ENCODE data around the gene KIF2A.

Gene KIF2A

DNA sequence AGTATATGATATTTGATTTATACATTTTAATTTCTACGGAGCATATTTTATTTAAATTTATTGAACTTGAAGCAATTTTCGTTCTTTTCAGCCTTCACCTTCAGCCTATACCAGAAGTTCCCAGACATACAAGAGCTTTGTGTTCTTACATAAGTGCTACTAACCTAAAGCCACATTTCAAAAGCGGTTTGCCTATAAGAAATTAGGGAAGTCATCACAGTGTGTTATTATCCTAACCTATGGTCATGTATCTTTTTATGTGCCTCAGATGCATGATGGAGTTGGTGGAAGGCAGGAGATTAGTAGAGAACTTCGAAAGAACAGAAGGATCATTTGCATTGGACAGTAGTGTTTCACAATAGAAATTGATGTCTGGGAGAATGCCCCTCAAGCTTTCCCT lies 3.1 kb downstream of the KIF2A start:
- TF ChIP-seq, protein P1, sequence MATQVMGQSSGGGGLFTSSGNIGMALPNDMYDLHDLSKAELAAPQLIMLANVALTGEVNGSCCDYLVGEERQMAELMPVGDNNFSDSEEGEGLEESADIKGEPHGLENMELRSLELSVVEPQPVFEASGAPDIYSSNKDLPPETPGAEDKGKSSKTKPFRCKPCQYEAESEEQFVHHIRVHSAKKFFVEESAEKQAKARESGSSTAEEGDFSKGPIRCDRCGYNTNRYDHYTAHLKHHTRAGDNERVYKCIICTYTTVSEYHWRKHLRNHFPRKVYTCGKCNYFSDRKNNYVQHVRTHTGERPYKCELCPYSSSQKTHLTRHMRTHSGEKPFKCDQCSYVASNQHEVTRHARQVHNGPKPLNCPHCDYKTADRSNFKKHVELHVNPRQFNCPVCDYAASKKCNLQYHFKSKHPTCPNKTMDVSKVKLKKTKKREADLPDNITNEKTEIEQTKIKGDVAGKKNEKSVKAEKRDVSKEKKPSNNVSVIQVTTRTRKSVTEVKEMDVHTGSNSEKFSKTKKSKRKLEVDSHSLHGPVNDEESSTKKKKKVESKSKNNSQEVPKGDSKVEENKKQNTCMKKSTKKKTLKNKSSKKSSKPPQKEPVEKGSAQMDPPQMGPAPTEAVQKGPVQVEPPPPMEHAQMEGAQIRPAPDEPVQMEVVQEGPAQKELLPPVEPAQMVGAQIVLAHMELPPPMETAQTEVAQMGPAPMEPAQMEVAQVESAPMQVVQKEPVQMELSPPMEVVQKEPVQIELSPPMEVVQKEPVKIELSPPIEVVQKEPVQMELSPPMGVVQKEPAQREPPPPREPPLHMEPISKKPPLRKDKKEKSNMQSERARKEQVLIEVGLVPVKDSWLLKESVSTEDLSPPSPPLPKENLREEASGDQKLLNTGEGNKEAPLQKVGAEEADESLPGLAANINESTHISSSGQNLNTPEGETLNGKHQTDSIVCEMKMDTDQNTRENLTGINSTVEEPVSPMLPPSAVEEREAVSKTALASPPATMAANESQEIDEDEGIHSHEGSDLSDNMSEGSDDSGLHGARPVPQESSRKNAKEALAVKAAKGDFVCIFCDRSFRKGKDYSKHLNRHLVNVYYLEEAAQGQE (IDR thresholded peaks at IDR 0.05; ENCODE audit: insufficient read depth in 1 of 2, low read depth in 2 of 2, low read length in 2 of 2) = no peak
- TF ChIP-seq POLR2AphosphoS5 (IDR thresholded peaks at IDR 0.05; ENCODE audit: low read depth, low read length) (no peak), FOXP2 (optimal IDR thresholded peaks at IDR 0.05; ENCODE audit: borderline replicate concordance, extremely low read depth, extremely low read length, insufficient read depth) (no peak), TAF1 (IDR thresholded peaks at IDR 0.05; ENCODE audit: borderline replicate concordance, insufficient read depth, low read length) (no peak), SIN3A (IDR thresholded peaks at IDR 0.05; ENCODE audit: borderline replicate concordance, insufficient read depth, low read length) (no peak)

DNA sequence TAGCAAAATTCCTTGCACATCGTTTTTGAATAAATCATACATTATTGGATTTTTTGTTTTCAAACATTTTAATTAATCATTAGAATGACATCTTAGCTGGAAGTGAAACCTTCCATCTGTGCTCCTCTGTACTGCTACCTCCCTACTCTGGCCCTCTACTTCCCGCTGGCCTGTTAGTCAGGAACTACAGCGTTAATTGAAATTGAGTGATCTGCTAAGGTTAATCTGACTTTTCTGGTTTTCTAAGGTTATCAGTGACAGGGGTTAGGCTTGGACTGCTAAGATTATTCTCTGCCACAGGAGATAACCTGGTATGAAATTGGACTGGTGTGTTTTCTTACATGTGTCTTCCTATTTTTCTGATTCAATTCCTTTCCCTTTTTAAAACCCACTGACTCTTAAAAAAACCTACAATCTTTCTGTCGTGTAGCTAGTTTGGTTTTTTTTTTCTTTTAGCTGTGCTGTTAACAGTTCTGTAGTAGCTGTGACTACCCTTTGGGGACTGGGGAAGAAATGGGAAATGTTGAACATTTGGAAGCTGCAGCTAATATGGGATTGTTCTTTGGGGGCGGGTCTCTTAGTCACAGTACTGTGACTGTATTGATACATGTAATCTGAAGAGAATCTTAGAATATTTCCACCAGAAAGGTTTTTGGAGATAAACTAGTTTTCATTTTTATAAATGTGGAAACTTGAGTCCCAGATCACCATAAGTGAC lies 4.6 kb downstream of the KIF2A start:
- TF ChIP-seq TAF1 (IDR thresholded peaks at IDR 0.05; ENCODE audit: borderline replicate concordance, insufficient read depth, low read length) = no peak
- no peak for TF ChIP-seq POLR2AphosphoS5 (IDR thresholded peaks at IDR 0.05; ENCODE audit: low read depth, low read length)
- no peak for TF ChIP-seq FOXP2 (optimal IDR thresholded peaks at IDR 0.05; ENCODE audit: borderline replicate concordance, extremely low read depth, extremely low read length, insufficient read depth)
- TF ChIP-seq, protein P1 (IDR thresholded peaks at IDR 0.05; ENCODE audit: insufficient read depth in 1 of 2, low read depth in 2 of 2, low read length in 2 of 2) = no peak
- no peak for TF ChIP-seq SIN3A (IDR thresholded peaks at IDR 0.05; ENCODE audit: borderline replicate concordance, insufficient read depth, low read length)

DNA sequence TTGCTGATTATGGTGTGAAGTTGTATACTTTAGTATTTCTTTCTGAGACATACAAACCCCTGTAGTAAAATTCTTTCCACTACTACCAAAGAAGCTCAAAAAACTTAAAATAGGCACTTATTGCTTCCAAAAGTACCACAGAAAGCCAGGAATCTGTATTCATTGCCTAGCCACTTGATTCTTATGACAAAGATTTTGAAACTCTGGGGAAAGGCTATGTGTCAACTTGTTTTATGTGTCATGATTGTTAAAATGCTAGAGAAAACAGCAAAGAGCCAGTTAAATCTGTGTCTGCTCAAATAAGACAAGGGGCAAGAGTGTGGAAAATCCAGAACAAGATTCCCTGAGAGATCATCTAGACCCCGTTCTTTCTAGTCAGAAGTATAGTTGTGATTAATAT lies 6.0 kb downstream of the KIF2A start:
- TF ChIP-seq, protein P1 (IDR thresholded peaks at IDR 0.05; ENCODE audit: insufficient read depth in 1 of 2, low read depth in 2 of 2, low read length in 2 of 2) = no peak
- TF ChIP-seq SIN3A (IDR thresholded peaks at IDR 0.05; ENCODE audit: borderline replicate concordance, insufficient read depth, low read length) (no peak), POLR2AphosphoS5 (IDR thresholded peaks at IDR 0.05; ENCODE audit: low read depth, low read length) (no peak), FOXP2 (optimal IDR thresholded peaks at IDR 0.05; ENCODE audit: borderline replicate concordance, extremely low read depth, extremely low read length, insufficient read depth) (no peak), TAF1 (IDR thresholded peaks at IDR 0.05; ENCODE audit: borderline replicate concordance, insufficient read depth, low read length) (no peak)

DNA sequence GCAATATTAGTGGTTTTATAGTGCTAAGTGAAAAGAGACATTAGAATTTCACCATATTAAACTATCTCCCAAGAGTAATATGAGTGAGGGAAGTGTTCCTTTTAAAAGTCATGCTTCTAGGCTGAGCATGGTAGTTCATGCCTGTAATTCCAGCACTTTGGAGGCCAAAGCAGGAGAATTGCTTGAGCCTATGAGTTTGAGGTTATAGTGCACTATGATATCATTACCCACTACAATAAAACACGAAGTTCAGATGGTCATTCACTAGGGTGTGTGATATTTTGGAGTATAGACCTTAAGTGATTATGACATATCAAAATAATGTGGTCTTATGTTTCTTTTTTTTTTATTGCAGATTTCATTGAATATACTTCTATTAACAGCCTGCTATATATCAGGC lies 6.7 kb downstream of the KIF2A start:
- no peak for TF ChIP-seq FOXP2 (optimal IDR thresholded peaks at IDR 0.05; ENCODE audit: borderline replicate concordance, extremely low read depth, extremely low read length, insufficient read depth)
- TF ChIP-seq TAF1 (IDR thresholded peaks at IDR 0.05; ENCODE audit: borderline replicate concordance, insufficient read depth, low read length) = no peak
- TF ChIP-seq, protein P1 (IDR thresholded peaks at IDR 0.05; ENCODE audit: insufficient read depth in 1 of 2, low read depth in 2 of 2, low read length in 2 of 2) = no peak
- no peak for TF ChIP-seq SIN3A (IDR thresholded peaks at IDR 0.05; ENCODE audit: borderline replicate concordance, insufficient read depth, low read length)
- TF ChIP-seq POLR2AphosphoS5 (IDR thresholded peaks at IDR 0.05; ENCODE audit: low read depth, low read length) = no peak
